Muscle layer of colon (tissue), 2 donors: Measurements from ENCODE around the gene DGKD.

Source experiments
- H3K27ac ChIP-seq: one replicate; pipeline ENCODE4 v1.7.0; 2013; ENCODE audit warnings: low read depth, mild to moderate bottlenecking, low read length, moderate library complexity
- H3K27me3 ChIP-seq, 2 donors: one replicate each; pipeline ENCODE4 v1.7.0; 2013; ENCODE audit warnings: low read length in 2 of 2, mild to moderate bottlenecking in 2 of 2; ENCODE audit not compliant: insufficient read depth in 2 of 2, control insufficient read depth in 1 of 2
- H3K36me3 ChIP-seq: one replicate; pipeline ENCODE4 v1.7.0; 2013; ENCODE audit warnings: mild to moderate bottlenecking, low read length; ENCODE audit not compliant: insufficient read depth
- H3K4me1 ChIP-seq: one replicate; pipeline ENCODE4 v1.7.0; 2013; ENCODE audit warnings: mild to moderate bottlenecking, low read length; ENCODE audit not compliant: insufficient read depth
- H3K4me3 ChIP-seq, 2 donors: one replicate each; pipeline ENCODE4 v1.7.0; 2013; ENCODE audit warnings: low read length in 2 of 2, low read depth in 1 of 2, mild to moderate bottlenecking in 1 of 2, moderate library complexity in 1 of 2
- H3K9ac ChIP-seq: one replicate; pipeline ENCODE4 v1.7.0; 2013; ENCODE audit warnings: low read length
- H3K9me3 ChIP-seq: one replicate; pipeline ENCODE4 v1.7.0; 2013; ENCODE audit warnings: mild to moderate bottlenecking, low read length
- donor health status: abdominal sarcoma.
- donor health status: Adenocarcinoma of cecum.

DGKD gene

GRCh38 chr2:233489666-233490065 lies 135.4 kb downstream of the DGKD start:
- Histone ChIP-seq H3K9me3 (no peaks in the 10 kb centered on the region), H3K4me3 (no peak overlapping the region), H3K27ac (no peak overlapping the region), H3K27me3 (no peaks in the 10 kb centered on the region), H3K36me3 (peaks cover 56% of the 10 kb centered on the region), H3K4me1 (no peaks in the 10 kb centered on the region), H3K9ac (no peak overlapping the region)

- Histone ChIP-seq H3K27ac (no peak overlapping the region), H3K9me3 (no peaks in the 10 kb centered on the region), H3K36me3 (peaks cover 52% of the 10 kb centered on the region), H3K9ac (no peak overlapping the region), H3K27me3 (no peaks in the 10 kb centered on the region), H3K4me3 (no peak overlapping the region), H3K4me1 (no peaks in the 10 kb centered on the region)
These were observed 136.5 kb downstream of the DGKD start for GRCh38 chr2:233490831-233491230.

- Histone ChIP-seq H3K4me1 (no peaks in the 10 kb centered on the region), H3K27ac (no peak overlapping the region), H3K9me3 (no peaks in the 10 kb centered on the region), H3K36me3 (peaks cover 53% of the 10 kb centered on the region), H3K27me3 (no peaks in the 10 kb centered on the region), H3K9ac (no peak overlapping the region), H3K4me3 (no peak overlapping the region)
These were observed 137.0 kb downstream of the DGKD start for GRCh38 chr2:233491326-233491725.

- H3K4me1 ChIP-seq = no peaks in the 10 kb centered on the region
- no peak overlapping the region for H3K27ac ChIP-seq
- H3K36me3 ChIP-seq = peaks cover 60% of the 10 kb centered on the region
- H3K27me3 ChIP-seq = no peaks in the 10 kb centered on the region
- no peaks in the 10 kb centered on the region for H3K9me3 ChIP-seq
- no peak overlapping the region for H3K4me3 ChIP-seq
- H3K9ac ChIP-seq = no peak overlapping the region
These were observed 137.8 kb downstream of the DGKD start for GRCh38 chr2:233492078-233492477.

- Histone ChIP-seq H3K9ac (no peak overlapping the region), H3K4me1 (no peaks in the 10 kb centered on the region), H3K36me3 (peaks cover 61% of the 10 kb centered on the region), H3K9me3 (no peaks in the 10 kb centered on the region), H3K4me3 (no peak overlapping the region), H3K27me3 (no peaks in the 10 kb centered on the region), H3K27ac (no peak overlapping the region)
These were observed 138.5 kb downstream of the DGKD start for GRCh38 chr2:233492751-233493150.

- Histone ChIP-seq H3K4me3 (no peak overlapping the region), H3K36me3 (peaks cover 59% of the 10 kb centered on the region), H3K4me1 (no peaks in the 10 kb centered on the region), H3K27me3 (no peaks in the 10 kb centered on the region), H3K27ac (no peak overlapping the region), H3K9me3 (no peaks in the 10 kb centered on the region), H3K9ac (no peak overlapping the region)
These were observed 141.5 kb downstream of the DGKD start for GRCh38 chr2:233495503-233496496.

GRCh38 chr2:233497692-233498091 lies 143.4 kb downstream of the DGKD start:
- no peak overlapping the region for H3K9ac ChIP-seq
- no peak overlapping the region for H3K27ac ChIP-seq
- no peaks in the 10 kb centered on the region for H3K9me3 ChIP-seq
- H3K4me1 ChIP-seq = no peaks in the 10 kb centered on the region
- no peak overlapping the region for H3K4me3 ChIP-seq
- H3K27me3 ChIP-seq = no peaks in the 10 kb centered on the region
- H3K36me3 ChIP-seq = peaks cover 50% of the 10 kb centered on the region

- no peaks in the 10 kb centered on the region for H3K4me1 ChIP-seq
- peaks cover 47% of the 10 kb centered on the region for H3K36me3 ChIP-seq
- no peaks in the 10 kb centered on the region for H3K9me3 ChIP-seq
These were observed 143.8 kb downstream of the DGKD start for GRCh38 chr2:233498126-233498525.

GRCh38 chr2:233499928-233500327 lies 145.6 kb downstream of the DGKD start:
- Histone ChIP-seq H3K27ac (no peak overlapping the region), H3K4me3 (no peak overlapping the region), H3K27me3 (no peaks in the 10 kb centered on the region), H3K4me1 (no peaks in the 10 kb centered on the region), H3K9me3 (peaks cover 10% of the 10 kb centered on the region), H3K9ac (no peak overlapping the region), H3K36me3 (peaks cover 43% of the 10 kb centered on the region)

More at GRCh38 chr2:233498126-233498525, 143.8 kb downstream of the DGKD start:
- Histone ChIP-seq H3K9ac (no peak overlapping the region), H3K4me3 (no peak overlapping the region), H3K27ac (no peak overlapping the region), H3K27me3 (no peaks in the 10 kb centered on the region)

GRCh38 chr2:233501198-233502076 lies 147.1 kb downstream of the DGKD start:
- Histone ChIP-seq H3K36me3 (peaks cover 31% of the 10 kb centered on the region), H3K27me3 (no peaks in the 10 kb centered on the region), H3K4me3 (no peak overlapping the region), H3K9me3 (peaks cover 10% of the 10 kb centered on the region), H3K4me1 (no peaks in the 10 kb centered on the region), H3K27ac (no peak overlapping the region), H3K9ac (no peak overlapping the region)

GRCh38 chr2:233503481-233503880 lies 149.2 kb downstream of the DGKD start:
- no peak overlapping the region for H3K9ac ChIP-seq
- no peak overlapping the region for H3K27ac ChIP-seq
- H3K36me3 ChIP-seq = peaks cover 11% of the 10 kb centered on the region
- no peak overlapping the region for H3K4me3 ChIP-seq
- H3K27me3 ChIP-seq = no peaks in the 10 kb centered on the region
- H3K4me1 ChIP-seq = no peaks in the 10 kb centered on the region
- H3K9me3 ChIP-seq = peaks cover 10% of the 10 kb centered on the region
